Transverse colon (tissue), 4 donors: Measurements from ENCODE around the gene MFAP3L.

Experiments used
- CTCF ChIP-seq, 5 experiments: fragments of 200-600 bp in 3 of 5; fragments of 450-650 bp in 2 of 5; sonication (generic) in 3 of 5; IDR thresholded peaks; 1 replicate in 2 of 5; 2 replicates in 3 of 5; pipeline ENCODE4 v1.5.1; 2016 to 2017; ENCODE audit warnings: antibody characterized with exemption in 5 of 5, inconsistent platforms in 3 of 5, mild to moderate bottlenecking in 2 of 5, moderate library complexity in 1 of 5
- POLR2A ChIP-seq: fragments of 450-650 bp; IDR thresholded peaks from one replicate; pipeline ENCODE4 v1.6.1; 2016; ENCODE audit warnings: antibody characterized with exemption, mild to moderate bottlenecking, moderate library complexity
- POLR2AphosphoS5 ChIP-seq, 3 donors: sonication (generic); formaldehyde crosslinking; IDR thresholded peaks; one replicate each; pipeline ENCODE4 v1.6.1; 2016; ENCODE audit warnings: antibody characterized with exemption in 3 of 3

GRCh38 chr4:170012629-170012958 lies 13.6 kb downstream of the MFAP3L start:
- TF ChIP-seq CTCF (IDR thresholded peaks at IDR 0.05) = no peak
- no peak for TF ChIP-seq POLR2A
- TF ChIP-seq POLR2AphosphoS5 (IDR thresholded peaks at IDR 0.05) = no peak
